Measurements from ENCODE around the gene CD244. TPM values are rescaled to one million over a fixed set of nuclear protein-coding genes. Genes with fewer than 3 reads are reported as not detected.

The CD244 gene
- total and polyA plus RNA-seq, 7 donors = 0.03 to 0.63 (median 0.09) TPM; not detected in 3

DNA sequence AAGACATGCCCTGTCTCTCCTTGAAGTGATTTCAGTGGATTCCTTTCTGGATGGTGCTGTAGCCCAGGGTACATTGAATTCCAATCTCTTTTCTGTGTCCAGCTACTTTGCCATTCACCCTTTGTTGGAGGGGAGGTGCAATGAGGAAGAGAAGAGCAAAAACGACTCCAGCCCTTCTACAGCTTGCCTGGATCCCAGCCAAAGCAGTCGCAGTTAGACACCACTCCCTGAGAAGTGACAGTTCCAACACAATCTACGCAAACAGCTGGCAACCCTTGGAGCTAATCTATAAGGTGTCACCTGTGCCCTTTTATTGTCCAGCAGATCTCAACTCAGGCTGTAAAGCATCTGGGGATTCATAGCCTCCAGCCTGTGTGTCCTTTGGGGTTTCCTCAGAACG is 4.6 kb downstream of the CD244 start:
- intact Hi-C loops (cut with DNase I) = no loop called here
- no peaks in the 10 kb centered on the region for H3K36me3 ChIP-seq (ENCODE audit: insufficient read depth in 1 of 2, low read depth in 1 of 2)
- H3K27ac ChIP-seq = no peak overlapping the region
- ATAC-seq (no peak), DNase-seq (no peak)
- TF ChIP-seq, protein P1, sequence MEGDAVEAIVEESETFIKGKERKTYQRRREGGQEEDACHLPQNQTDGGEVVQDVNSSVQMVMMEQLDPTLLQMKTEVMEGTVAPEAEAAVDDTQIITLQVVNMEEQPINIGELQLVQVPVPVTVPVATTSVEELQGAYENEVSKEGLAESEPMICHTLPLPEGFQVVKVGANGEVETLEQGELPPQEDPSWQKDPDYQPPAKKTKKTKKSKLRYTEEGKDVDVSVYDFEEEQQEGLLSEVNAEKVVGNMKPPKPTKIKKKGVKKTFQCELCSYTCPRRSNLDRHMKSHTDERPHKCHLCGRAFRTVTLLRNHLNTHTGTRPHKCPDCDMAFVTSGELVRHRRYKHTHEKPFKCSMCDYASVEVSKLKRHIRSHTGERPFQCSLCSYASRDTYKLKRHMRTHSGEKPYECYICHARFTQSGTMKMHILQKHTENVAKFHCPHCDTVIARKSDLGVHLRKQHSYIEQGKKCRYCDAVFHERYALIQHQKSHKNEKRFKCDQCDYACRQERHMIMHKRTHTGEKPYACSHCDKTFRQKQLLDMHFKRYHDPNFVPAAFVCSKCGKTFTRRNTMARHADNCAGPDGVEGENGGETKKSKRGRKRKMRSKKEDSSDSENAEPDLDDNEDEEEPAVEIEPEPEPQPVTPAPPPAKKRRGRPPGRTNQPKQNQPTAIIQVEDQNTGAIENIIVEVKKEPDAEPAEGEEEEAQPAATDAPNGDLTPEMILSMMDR (IDR thresholded peaks at IDR 0.05) = no peak
- WGBS, 3 donors = 31 to 40% (median 34%) methylated on average over 4 of the region's 4 CpGs
- no peaks in the 10 kb centered on the region for H3K9me3 ChIP-seq
- peaks cover 0 to 2% (median 0%) of the 10 kb centered on the region in 3 donors for H3K27me3 ChIP-seq (ENCODE audit: insufficient read depth in 3 of 3, low read length in 2 of 3)
- no peak overlapping the region for H3K4me3 ChIP-seq
- no peaks in the 10 kb centered on the region for H3K4me1 ChIP-seq

DNA sequence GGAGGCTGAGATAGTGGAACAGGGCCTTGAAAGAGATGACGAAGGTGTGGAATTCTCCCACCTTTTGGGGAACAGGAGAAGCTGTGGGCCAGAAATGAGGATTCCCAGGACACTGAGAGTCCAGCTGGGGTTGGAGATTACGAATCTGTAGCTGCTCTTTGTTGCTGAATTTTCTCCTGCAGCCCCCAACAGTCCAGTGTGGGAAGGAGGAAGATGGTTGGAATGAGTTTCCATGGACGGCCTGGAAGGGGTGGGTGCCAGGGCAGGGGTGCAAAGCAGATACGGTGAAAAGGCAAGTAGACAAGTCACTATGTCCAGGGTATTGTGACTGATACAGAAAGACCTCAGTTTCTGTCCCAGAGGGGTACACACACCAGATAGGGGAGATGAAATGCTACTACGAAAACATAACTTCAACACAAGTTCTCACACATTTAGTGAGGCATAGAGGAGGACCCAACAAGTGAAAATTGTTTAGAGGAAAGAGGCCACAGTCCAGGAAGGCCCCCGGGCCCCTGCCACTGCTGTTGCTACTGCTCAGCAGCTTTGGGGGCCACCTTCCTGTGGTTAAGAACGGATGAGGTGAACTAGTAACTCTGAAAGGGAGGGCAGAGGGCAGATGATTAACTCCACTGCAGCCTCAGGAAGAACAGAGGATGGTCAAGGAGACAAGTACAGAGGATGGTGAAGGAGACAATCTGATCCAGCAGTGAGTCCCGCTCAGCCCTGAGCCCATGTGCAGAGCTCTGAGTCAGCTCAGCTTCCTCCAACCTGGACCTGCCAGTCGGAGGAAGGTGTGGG is 7.3 kb downstream of the CD244 start:
- H3K4me1 ChIP-seq = no peaks in the 10 kb centered on the region
- no peak overlapping the region for H3K4me3 ChIP-seq
- TF ChIP-seq, protein P1 (IDR thresholded peaks at IDR 0.05) = no peak
- ATAC-seq (no peak), DNase-seq (no peak)
- no peaks in the 10 kb centered on the region for H3K9me3 ChIP-seq
- no peaks in the 10 kb centered on the region for H3K27me3 ChIP-seq (ENCODE audit: insufficient read depth in 3 of 3, low read length in 2 of 3)
- H3K36me3 ChIP-seq (ENCODE audit: insufficient read depth in 1 of 2, low read depth in 1 of 2) = no peaks in the 10 kb centered on the region
- no peak overlapping the region for H3K27ac ChIP-seq
- 65 to 73% (median 68%) methylated on average over 9 of the region's 9 CpGs for WGBS, 3 donors
- intact Hi-C loops (cut with DNase I) = no loop called here

DNA sequence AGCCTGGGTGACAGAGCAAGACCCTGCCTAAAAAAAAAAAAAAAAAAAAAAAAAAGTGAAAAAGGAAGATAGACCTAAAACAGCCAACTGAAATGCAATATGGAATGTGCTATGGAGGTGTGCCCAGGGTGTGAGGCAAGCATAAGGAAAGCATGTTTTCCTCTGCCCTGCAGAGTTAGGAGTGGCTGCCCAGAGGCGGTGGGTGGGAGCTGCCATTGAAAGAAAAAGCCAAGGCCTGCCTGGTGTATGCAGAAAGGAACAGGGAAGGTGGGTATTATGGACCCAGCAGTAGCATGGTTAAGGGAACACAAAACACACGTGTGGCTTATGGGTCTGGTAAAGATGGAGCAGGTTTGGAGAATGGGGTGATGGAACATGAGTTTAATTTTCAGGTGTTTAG is 8.9 kb downstream of the CD244 start:
- intact Hi-C loops (cut with DNase I) = no loop called here
- WGBS, 3 donors = 75 to 80% (median 77%) methylated on average over 2 of the region's 2 CpGs
- Histone ChIP-seq H3K27ac (no peak overlapping the region), H3K27me3 (ENCODE audit: insufficient read depth in 3 of 3, low read length in 2 of 3) (no peaks in the 10 kb centered on the region), H3K4me3 (no peak overlapping the region), H3K36me3 (ENCODE audit: insufficient read depth in 1 of 2, low read depth in 1 of 2) (no peaks in the 10 kb centered on the region), H3K9me3 (no peaks in the 10 kb centered on the region), H3K4me1 (no peaks in the 10 kb centered on the region)
- DNase-seq (no peak), ATAC-seq (no peak)
- TF ChIP-seq, protein P1 (IDR thresholded peaks at IDR 0.05) = no peak

DNA sequence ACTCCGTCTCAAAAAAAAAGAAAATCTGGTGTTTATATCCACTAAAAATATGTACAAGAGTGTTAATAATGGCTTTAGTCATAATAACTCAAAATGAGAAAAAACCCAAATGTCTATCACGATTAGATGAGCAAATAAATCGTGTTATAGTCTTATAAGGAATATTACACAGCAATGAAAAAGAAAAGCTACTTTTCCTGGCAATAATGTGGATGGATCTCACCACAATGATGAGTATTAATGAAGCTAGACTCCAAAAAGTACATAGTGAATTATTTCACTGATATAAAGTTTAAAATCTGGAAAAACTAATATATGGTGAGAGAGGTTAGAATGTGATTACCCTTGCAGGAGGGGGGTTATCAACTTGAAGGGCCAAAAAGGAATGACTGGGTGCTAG is 9.7 kb downstream of the CD244 start:
- Histone ChIP-seq H3K4me3 (no peak overlapping the region), H3K36me3 (ENCODE audit: insufficient read depth in 1 of 2, low read depth in 1 of 2) (no peaks in the 10 kb centered on the region), H3K9me3 (no peaks in the 10 kb centered on the region), H3K27ac (no peak overlapping the region), H3K4me1 (no peaks in the 10 kb centered on the region), H3K27me3 (ENCODE audit: insufficient read depth in 3 of 3, low read length in 2 of 3) (no peaks in the 10 kb centered on the region)
- intact Hi-C loops (cut with DNase I) = no loop called here
- TF ChIP-seq, protein P1 (IDR thresholded peaks at IDR 0.05) = no peak
- 84 to 89% (median 85%) methylated on average over 3 of the region's 3 CpGs for WGBS, 3 donors
- ATAC-seq (no peak), DNase-seq (no peak)

- TF ChIP-seq, protein P1 (IDR thresholded peaks at IDR 0.05) = no peak
- no peaks in the 10 kb centered on the region for H3K36me3 ChIP-seq (ENCODE audit: insufficient read depth in 1 of 2, low read depth in 1 of 2)
- H3K27ac ChIP-seq = no peak overlapping the region
- H3K9me3 ChIP-seq = no peaks in the 10 kb centered on the region
- H3K4me1 ChIP-seq = no peaks in the 10 kb centered on the region
- ATAC-seq (no peak), DNase-seq (no peak)
- intact Hi-C loops (cut with DNase I) = no loop called here
- no peak overlapping the region for H3K4me3 ChIP-seq
- no peaks in the 10 kb centered on the region for H3K27me3 ChIP-seq (ENCODE audit: insufficient read depth in 3 of 3, low read length in 2 of 3)
- 76 to 82% (median 81%) methylated on average over 8 of the region's 8 CpGs for WGBS, 3 donors
Measured at GRCh38 chr1:160850993-160851392, 11.7 kb downstream of the CD244 start.

All from psoas muscle (tissue), 8 donors.